SK-N-SH treated with all-trans-retinoic acid at 6 μM for 48 hours (cell line): Measurements from ENCODE around the gene BANP.

ENCODE experiments used
- ATAC-seq: fragments of 200-7000 bp; cut with Tn5 transposase; 3 replicates; pipeline ENCODE4 v1.9.1; 2020; ENCODE audit warnings: mild to moderate bottlenecking, moderate library complexity
- BACH2 ChIP-seq: fragments of 250-450 bp; sonication (Bioruptor Pico); IDR thresholded peaks from 2 replicates; pipeline ENCODE4 v1.9.0; 2021; ENCODE audit warnings: mild to moderate bottlenecking, borderline replicate concordance
- CSDC2 ChIP-seq: fragments of 250-450 bp; sonication (Bioruptor Pico); IDR thresholded peaks from 2 replicates; pipeline ENCODE4 v1.5.0; 2020; ENCODE audit warnings: mild to moderate bottlenecking, moderate library complexity
- ESRRG ChIP-seq: fragments of 250-450 bp; sonication (Bioruptor Pico); IDR thresholded peaks from 2 replicates; pipeline ENCODE4 v1.6.1; 2021; ENCODE audit warnings: mild to moderate bottlenecking
- ISL1 ChIP-seq: fragments of 250-450 bp; sonication (Bioruptor Pico); IDR thresholded peaks from 2 replicates; pipeline ENCODE4 v2.1.2; 2022; ENCODE audit warnings: mild to moderate bottlenecking, moderate library complexity
- OSR1 ChIP-seq: fragments of 250-450 bp; sonication (Bioruptor Pico); IDR thresholded peaks from 2 replicates; pipeline ENCODE4 v1.8.0; 2022; ENCODE audit warnings: moderate library complexity, mild to moderate bottlenecking, inconsistent platforms
- PPARA ChIP-seq: fragments of 250-450 bp; sonication (Bioruptor Pico); IDR thresholded peaks from 2 replicates; pipeline ENCODE4 v1.5.0; 2020; ENCODE audit warnings: mild to moderate bottlenecking, borderline replicate concordance
- RARB ChIP-seq: fragments of 250-450 bp; sonication (Bioruptor Pico); IDR thresholded peaks from 2 replicates; pipeline ENCODE4 v1.8.0; 2021; ENCODE audit warnings: mild to moderate bottlenecking, moderate library complexity
- TCF4 ChIP-seq: fragments of 250-450 bp; sonication (Bioruptor Pico); IDR thresholded peaks from 2 replicates; pipeline ENCODE4 v1.8.0; 2021; ENCODE audit warnings: mild to moderate bottlenecking, moderate library complexity, borderline replicate concordance
- TOX ChIP-seq: fragments of 250-450 bp; sonication (Bioruptor Pico); IDR thresholded peaks from 2 replicates; pipeline ENCODE4 v1.8.0; 2021; ENCODE audit warnings: mild to moderate bottlenecking, moderate library complexity, borderline replicate concordance
- ZC3H10 ChIP-seq: fragments of 250-450 bp; sonication (Bioruptor Pico); IDR thresholded peaks from 2 replicates; pipeline ENCODE4 v1.5.1; 2021; ENCODE audit warnings: mild to moderate bottlenecking, moderate library complexity
- ZFP3 ChIP-seq: fragments of 250-450 bp; sonication (Bioruptor Pico); IDR thresholded peaks from 2 replicates; pipeline ENCODE4 v1.5.0; 2020; ENCODE audit warnings: mild to moderate bottlenecking, moderate library complexity
- ZFP30 ChIP-seq: fragments of 450-650 bp; formaldehyde crosslinking; IDR thresholded peaks from 2 replicates; pipeline ENCODE4 v1.5.0; 2022; ENCODE audit warnings: mild to moderate bottlenecking, moderate library complexity
- ZNF565 ChIP-seq: fragments of 450-650 bp; formaldehyde crosslinking; conservative IDR thresholded peaks from 2 replicates; pipeline ENCODE4 v1.5.0; 2020; ENCODE audit warnings: low read depth, mild to moderate bottlenecking, moderate library complexity
- ZNF8 ChIP-seq: fragments of 450-650 bp; formaldehyde crosslinking; IDR thresholded peaks from 2 replicates; pipeline ENCODE4 v1.5.0; 2020; ENCODE audit warnings: mild to moderate bottlenecking, moderate library complexity
- TF ChIP-seq, protein P1 (sequence below): fragments of 250-450 bp; sonication (Bioruptor Pico); IDR thresholded peaks from 2 replicates; pipeline ENCODE4 v1.5.1; 2021; ENCODE audit warnings: mild to moderate bottlenecking, moderate library complexity
- TF ChIP-seq, protein P2 (sequence below): fragments of 250-450 bp; sonication (Bioruptor Pico); IDR thresholded peaks from 2 replicates; pipeline ENCODE4 v1.5.0; 2020; ENCODE audit warnings: mild to moderate bottlenecking, moderate library complexity
- TF ChIP-seq, protein P3 (sequence below): fragments of 250-450 bp; sonication (Bioruptor Pico); IDR thresholded peaks from 2 replicates; pipeline ENCODE4 v1.8.0; 2021; ENCODE audit warnings: low read depth, mild to moderate bottlenecking, moderate library complexity, borderline replicate concordance
- TF ChIP-seq, protein P4 (sequence below): fragments of 250-450 bp; sonication (Bioruptor Pico); IDR thresholded peaks from 2 replicates; pipeline ENCODE4 v1.8.0; 2020; ENCODE audit warnings: mild to moderate bottlenecking, moderate library complexity, borderline replicate concordance
- TF ChIP-seq, protein P5 (sequence below): fragments of 250-450 bp; sonication (Bioruptor Pico); IDR thresholded peaks from 2 replicates; pipeline ENCODE4 v1.5.1; 2020; ENCODE audit warnings: low read depth, mild to moderate bottlenecking, moderate library complexity

Gene BANP

DNA sequence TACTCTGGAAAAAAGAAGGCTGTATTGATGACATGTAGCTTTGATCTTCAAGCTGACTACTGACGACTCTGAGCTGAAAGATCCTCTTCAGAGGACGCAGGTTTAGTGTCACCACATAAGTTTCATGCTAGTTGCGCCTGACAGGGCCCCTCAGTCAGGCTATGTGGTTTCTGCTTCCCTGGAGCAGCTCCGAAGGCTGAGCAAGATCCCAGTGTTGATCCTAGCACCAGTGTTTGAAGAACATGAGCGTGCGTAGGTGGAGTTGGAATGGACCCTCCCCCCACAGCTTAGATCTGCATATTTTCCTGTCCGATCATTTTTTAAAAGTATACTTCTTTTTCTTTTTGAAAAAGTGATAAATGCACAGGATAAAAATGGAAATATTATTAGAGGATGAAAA, 17.3 kb downstream of the BANP start:
- no peak for TF ChIP-seq ZFP30 (CRISPR knock-in tag)
- TF ChIP-seq ZC3H10 (CRISPR knock-in tag): no peak
- no peak for TF ChIP-seq TOX (CRISPR knock-in tag)
- TF ChIP-seq, protein P1, sequence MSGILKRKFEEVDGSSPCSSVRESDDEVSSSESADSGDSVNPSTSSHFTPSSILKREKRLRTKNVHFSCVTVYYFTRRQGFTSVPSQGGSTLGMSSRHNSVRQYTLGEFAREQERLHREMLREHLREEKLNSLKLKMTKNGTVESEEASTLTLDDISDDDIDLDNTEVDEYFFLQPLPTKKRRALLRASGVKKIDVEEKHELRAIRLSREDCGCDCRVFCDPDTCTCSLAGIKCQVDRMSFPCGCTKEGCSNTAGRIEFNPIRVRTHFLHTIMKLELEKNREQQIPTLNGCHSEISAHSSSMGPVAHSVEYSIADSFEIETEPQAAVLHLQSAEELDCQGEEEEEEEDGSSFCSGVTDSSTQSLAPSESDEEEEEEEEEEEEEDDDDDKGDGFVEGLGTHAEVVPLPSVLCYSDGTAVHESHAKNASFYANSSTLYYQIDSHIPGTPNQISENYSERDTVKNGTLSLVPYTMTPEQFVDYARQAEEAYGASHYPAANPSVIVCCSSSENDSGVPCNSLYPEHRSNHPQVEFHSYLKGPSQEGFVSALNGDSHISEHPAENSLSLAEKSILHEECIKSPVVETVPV: no peak
- TF ChIP-seq ZNF8 (CRISPR knock-in tag): no peak
- TF ChIP-seq, protein P2, sequence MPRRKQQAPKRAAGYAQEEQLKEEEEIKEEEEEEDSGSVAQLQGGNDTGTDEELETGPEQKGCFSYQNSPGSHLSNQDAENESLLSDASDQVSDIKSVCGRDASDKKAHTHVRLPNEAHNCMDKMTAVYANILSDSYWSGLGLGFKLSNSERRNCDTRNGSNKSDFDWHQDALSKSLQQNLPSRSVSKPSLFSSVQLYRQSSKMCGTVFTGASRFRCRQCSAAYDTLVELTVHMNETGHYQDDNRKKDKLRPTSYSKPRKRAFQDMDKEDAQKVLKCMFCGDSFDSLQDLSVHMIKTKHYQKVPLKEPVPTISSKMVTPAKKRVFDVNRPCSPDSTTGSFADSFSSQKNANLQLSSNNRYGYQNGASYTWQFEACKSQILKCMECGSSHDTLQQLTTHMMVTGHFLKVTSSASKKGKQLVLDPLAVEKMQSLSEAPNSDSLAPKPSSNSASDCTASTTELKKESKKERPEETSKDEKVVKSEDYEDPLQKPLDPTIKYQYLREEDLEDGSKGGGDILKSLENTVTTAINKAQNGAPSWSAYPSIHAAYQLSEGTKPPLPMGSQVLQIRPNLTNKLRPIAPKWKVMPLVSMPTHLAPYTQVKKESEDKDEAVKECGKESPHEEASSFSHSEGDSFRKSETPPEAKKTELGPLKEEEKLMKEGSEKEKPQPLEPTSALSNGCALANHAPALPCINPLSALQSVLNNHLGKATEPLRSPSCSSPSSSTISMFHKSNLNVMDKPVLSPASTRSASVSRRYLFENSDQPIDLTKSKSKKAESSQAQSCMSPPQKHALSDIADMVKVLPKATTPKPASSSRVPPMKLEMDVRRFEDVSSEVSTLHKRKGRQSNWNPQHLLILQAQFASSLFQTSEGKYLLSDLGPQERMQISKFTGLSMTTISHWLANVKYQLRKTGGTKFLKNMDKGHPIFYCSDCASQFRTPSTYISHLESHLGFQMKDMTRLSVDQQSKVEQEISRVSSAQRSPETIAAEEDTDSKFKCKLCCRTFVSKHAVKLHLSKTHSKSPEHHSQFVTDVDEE (CRISPR knock-in tag): no peak
- TF ChIP-seq, protein P3, sequence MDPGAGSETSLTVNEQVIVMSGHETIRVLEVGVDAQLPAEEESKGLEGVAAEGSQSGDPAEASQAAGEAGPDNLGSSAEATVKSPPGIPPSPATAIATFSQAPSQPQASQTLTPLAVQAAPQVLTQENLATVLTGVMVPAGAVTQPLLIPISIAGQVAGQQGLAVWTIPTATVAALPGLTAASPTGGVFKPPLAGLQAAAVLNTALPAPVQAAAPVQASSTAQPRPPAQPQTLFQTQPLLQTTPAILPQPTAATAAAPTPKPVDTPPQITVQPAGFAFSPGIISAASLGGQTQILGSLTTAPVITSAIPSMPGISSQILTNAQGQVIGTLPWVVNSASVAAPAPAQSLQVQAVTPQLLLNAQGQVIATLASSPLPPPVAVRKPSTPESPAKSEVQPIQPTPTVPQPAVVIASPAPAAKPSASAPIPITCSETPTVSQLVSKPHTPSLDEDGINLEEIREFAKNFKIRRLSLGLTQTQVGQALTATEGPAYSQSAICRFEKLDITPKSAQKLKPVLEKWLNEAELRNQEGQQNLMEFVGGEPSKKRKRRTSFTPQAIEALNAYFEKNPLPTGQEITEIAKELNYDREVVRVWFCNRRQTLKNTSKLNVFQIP (CRISPR knock-in tag): no peak
- no peak for ATAC-seq

DNA sequence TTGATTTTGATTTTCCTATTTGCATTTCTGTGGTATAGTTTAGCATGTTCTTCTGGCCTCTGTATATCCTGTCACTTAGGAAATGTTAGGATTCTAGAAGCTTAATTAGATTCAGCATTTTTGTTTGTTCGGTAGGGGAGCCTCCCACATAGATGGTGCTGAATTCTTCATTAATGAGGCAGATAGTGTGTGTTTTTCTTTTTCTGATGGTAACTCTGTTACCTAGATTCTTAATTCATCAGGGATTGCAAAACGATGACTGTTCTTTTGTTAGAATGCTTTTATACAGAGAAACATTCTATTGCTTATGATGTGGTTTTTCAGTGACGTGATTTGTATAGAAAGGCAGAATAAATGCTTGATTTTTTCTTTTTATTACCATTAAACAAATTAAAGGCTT, 19.0 kb downstream of the BANP start:
- TF ChIP-seq ZNF8 (CRISPR knock-in tag) (no peak), ZNF565 (CRISPR knock-in tag) (no peak), CSDC2 (CRISPR knock-in tag) (no peak), ZFP3 (CRISPR knock-in tag) (no peak), TCF4 (CRISPR knock-in tag) (no peak), ZFP30 (CRISPR knock-in tag) (no peak), RARB (no peak), ZC3H10 (CRISPR knock-in tag) (no peak), ISL1 (no peak), OSR1 (no peak), ESRRG (CRISPR knock-in tag) (no peak), BACH2 (no peak), PPARA (CRISPR knock-in tag) (no peak)
- TF ChIP-seq, protein P3 (CRISPR knock-in tag): no peak
- TF ChIP-seq, protein P4, sequence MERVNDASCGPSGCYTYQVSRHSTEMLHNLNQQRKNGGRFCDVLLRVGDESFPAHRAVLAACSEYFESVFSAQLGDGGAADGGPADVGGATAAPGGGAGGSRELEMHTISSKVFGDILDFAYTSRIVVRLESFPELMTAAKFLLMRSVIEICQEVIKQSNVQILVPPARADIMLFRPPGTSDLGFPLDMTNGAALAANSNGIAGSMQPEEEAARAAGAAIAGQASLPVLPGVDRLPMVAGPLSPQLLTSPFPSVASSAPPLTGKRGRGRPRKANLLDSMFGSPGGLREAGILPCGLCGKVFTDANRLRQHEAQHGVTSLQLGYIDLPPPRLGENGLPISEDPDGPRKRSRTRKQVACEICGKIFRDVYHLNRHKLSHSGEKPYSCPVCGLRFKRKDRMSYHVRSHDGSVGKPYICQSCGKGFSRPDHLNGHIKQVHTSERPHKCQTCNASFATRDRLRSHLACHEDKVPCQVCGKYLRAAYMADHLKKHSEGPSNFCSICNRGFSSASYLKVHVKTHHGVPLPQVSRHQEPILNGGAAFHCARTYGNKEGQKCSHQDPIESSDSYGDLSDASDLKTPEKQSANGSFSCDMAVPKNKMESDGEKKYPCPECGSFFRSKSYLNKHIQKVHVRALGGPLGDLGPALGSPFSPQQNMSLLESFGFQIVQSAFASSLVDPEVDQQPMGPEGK (CRISPR knock-in tag): no peak
- TF ChIP-seq, protein P5, sequence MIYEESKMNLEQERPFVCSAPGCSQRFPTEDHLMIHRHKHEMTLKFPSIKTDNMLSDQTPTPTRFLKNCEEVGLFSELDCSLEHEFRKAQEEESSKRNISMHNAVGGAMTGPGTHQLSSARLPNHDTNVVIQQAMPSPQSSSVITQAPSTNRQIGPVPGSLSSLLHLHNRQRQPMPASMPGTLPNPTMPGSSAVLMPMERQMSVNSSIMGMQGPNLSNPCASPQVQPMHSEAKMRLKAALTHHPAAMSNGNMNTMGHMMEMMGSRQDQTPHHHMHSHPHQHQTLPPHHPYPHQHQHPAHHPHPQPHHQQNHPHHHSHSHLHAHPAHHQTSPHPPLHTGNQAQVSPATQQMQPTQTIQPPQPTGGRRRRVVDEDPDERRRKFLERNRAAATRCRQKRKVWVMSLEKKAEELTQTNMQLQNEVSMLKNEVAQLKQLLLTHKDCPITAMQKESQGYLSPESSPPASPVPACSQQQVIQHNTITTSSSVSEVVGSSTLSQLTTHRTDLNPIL (CRISPR knock-in tag): no peak
- TF ChIP-seq, protein P1: no peak
- TF ChIP-seq, protein P2 (CRISPR knock-in tag): no peak
- ATAC-seq: no peak
